NB4 (cell line): Measurements from ENCODE around the gene WDR89.
A peak's percentile ranks its signal among the peaks of the same experiment; 100 is the strongest.
"Not testable (repeated sequence)": the region's sequence is repeated elsewhere in the genome, so short reads cannot be mapped to it uniquely, and the experiment has no call there.

ENCODE experiments used
- DNase-seq: peaks from one replicate; pipeline ENCODE4 v3.0.0; 2010; ENCODE audit warnings: low read depth
- H3K4me3 ChIP-seq: one replicate; pipeline ENCODE4 v1.5.1; 2011; ENCODE audit warnings: mild to moderate bottlenecking, low read depth, low read length, moderate library complexity
- MYC ChIP-seq: IDR thresholded peaks from 2 replicates; pipeline ENCODE4 v1.6.1; 2011; ENCODE audit warnings: low read depth, low read length
- POLR2A ChIP-seq: IDR thresholded peaks from 2 replicates; pipeline ENCODE4 v1.6.1; 2011; ENCODE audit warnings: mild to moderate bottlenecking; ENCODE audit not compliant: insufficient read length; ENCODE audit errors: extremely low read depth
- TF ChIP-seq, protein P1 (sequence below): IDR thresholded peaks from one replicate; pipeline ENCODE4 v1.5.1; 2012; ENCODE audit warnings: low read depth, low read length
- TF ChIP-seq, protein P2 (sequence below): IDR thresholded peaks from 2 replicates; pipeline ENCODE4 v1.6.1; 2011; ENCODE audit warnings: low read depth, low read length

Gene WDR89

DNA sequence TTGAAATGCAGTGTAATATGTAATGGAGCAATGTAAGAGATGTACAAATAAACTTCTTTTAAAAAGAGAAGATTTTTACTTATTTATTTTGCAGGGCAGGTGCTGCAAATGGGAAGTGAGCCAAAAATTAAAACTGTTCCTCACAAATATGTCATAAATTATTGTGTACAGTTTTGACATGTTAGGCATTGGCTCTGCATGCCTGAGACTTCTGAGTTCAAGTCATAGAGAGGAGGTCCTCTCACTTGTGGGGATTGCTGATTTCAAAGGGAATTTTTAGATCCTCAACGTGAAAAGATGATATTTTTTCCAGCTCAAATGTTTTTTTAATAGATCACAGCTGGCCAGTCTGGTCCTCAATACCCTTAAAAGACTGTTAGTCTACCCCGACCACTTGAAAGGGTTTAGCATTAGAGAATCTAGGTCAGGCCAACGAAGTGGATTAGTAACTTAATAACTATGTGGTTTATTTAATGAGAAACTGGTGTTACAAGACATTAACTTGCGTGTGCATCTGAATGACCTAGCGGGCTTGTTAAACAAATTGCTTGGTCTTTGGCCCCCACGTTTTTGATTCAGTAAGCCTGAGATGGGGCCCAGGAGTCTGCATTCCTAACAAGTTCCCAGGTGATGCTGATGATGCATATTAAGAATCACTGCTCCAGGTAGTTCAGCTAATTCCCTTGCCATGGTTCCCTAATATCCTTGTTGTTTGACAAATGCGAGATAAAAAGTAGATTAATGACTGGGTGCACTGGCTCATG lies 30.9 kb upstream of the WDR89 start:
- no peak for DNase-seq
- no peak for TF ChIP-seq MYC
- TF ChIP-seq POLR2A: no peak
- TF ChIP-seq, protein P1, sequence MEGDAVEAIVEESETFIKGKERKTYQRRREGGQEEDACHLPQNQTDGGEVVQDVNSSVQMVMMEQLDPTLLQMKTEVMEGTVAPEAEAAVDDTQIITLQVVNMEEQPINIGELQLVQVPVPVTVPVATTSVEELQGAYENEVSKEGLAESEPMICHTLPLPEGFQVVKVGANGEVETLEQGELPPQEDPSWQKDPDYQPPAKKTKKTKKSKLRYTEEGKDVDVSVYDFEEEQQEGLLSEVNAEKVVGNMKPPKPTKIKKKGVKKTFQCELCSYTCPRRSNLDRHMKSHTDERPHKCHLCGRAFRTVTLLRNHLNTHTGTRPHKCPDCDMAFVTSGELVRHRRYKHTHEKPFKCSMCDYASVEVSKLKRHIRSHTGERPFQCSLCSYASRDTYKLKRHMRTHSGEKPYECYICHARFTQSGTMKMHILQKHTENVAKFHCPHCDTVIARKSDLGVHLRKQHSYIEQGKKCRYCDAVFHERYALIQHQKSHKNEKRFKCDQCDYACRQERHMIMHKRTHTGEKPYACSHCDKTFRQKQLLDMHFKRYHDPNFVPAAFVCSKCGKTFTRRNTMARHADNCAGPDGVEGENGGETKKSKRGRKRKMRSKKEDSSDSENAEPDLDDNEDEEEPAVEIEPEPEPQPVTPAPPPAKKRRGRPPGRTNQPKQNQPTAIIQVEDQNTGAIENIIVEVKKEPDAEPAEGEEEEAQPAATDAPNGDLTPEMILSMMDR: no peak
- TF ChIP-seq, protein P2, sequence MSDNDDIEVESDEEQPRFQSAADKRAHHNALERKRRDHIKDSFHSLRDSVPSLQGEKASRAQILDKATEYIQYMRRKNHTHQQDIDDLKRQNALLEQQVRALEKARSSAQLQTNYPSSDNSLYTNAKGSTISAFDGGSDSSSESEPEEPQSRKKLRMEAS: no peak
- H3K4me3 ChIP-seq: no peak overlapping the region

DNA sequence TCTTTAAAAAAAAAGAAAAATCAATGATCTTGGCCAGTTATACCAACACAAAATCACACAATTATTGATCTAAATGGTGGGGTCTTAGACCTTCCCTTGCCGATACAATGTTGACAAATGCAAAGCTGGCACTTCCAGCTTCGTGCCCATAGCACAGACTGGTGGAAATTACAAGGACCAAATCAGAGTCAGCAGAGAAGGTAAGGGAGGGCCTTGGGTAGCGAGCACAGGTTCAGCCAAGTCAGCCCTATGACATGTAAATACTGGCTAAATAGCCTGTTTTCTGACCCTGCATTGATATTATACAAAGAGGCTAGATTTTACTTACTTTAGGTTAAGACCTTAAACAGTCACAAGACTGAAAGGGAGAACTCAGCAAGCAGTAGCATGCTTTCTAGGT lies 30.3 kb upstream of the WDR89 start:
- DNase-seq: no peak
- no peak overlapping the region for H3K4me3 ChIP-seq
- TF ChIP-seq, protein P1: no peak
- TF ChIP-seq, protein P2: no peak
- TF ChIP-seq POLR2A (no peak), MYC (no peak)

DNA sequence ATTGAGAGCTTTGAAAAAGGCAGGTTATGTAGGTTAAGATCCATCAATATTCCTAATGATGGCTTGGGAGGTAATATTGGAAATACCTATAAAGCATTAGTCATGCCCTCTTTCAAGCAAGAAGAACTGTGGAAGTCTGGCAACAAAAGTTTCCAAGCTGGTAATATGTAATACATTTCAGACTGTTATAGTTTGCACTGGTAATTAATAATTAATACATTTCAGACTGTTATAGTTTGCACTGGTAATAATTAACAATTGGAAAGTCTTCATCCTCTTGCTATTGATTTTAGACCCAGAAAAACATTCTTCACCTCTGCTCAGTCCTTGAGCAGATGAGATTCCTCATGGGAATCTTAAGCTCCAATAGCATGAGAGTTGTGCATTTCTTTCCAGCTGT lies 29.0 kb upstream of the WDR89 start:
- no peak for DNase-seq
- TF ChIP-seq, protein P2: no peak
- TF ChIP-seq POLR2A (no peak), MYC (no peak)
- TF ChIP-seq, protein P1: no peak
- H3K4me3 ChIP-seq: no peak overlapping the region

DNA sequence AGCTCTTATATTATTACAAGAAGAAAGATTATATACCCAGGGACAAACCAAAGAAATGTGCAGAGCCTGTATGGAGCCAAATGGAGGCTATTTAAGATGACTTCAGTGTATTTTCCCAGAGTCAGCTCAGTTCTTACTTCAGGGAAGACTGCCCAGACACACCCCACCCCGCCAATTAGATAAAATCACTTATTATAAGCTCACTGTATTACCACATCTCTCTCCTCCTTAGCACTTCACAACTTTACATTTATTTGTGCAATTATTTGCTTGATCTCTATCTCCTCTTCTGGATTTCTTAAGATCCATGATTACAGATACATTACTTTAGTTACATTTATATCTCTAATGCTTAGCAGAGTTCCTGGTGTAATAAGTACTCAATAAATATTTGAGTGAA lies 24.7 kb upstream of the WDR89 start:
- H3K4me3 ChIP-seq: no peak overlapping the region
- no peak for DNase-seq
- TF ChIP-seq, protein P2: no peak
- TF ChIP-seq MYC: no peak
- TF ChIP-seq POLR2A: no peak
- TF ChIP-seq, protein P1: no peak

DNA sequence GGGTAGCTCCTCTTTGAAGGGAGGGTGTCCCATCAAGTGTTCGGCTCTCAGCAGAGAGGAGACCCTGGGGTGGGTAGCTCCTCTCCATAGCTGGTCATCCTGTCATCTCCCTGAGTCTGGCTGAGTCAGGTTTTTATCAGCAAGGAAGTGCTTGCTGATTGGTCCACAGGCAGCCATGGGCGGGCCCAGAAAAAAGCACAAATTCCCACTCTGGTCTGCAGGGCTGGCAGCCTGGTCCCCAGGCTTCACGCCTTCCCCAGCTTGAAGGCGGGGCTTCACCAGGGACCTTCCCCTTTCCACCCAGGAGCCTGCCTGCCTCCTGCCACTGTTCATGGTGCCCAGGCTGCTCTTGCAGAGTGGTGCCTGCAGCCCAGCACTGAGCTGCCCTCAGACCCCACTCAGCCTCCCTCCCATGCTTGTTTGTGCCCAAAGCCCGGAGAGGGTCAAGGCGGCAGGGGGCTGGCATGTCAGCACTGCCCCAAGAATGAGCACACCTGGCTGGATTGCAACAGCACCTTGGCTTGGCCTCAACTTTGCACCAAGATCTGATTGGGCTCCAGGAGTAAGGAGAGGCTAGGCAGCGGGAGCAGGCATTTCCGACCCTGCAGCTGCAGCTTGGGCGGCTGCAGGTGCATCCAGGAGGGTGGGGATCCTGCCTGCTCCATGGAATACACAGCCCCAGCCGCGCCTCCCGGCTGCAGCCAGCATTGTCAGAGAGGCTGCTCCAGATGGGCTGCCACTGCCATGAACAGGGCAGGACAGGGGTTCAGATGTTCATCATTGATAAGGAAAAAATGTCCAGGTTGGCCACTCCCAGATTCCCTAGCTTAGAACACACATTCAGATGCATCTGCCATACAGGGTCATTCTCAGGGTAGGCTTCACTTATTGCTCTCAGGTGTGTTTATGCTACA lies 22.0 kb upstream of the WDR89 start:
- DNase-seq: peak; percentile 5
- no peak overlapping the region for H3K4me3 ChIP-seq
- TF ChIP-seq, protein P2: no peak
- TF ChIP-seq MYC: no peak
- no peak for TF ChIP-seq POLR2A

DNA sequence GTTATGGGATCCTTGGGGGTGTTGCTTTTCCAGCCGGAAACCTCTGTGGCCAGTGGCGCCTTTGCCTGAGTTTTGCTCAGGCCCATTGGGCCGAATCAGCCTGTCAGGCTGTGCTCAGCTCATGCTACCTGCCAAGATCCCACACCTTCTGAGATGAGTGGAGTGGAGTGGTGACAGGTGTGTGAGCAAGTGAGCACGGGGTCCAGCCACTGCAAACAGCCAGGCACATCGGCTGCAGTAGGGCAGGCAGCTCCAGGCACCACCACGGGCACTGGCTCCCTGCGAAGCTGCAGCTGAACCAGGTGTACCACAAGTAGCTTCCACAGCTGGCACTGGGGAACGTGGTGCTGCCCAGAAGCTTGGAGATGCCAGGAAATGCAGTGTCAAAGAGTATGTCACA lies 21.1 kb upstream of the WDR89 start:
- H3K4me3 ChIP-seq: no peak overlapping the region
- DNase-seq: no peak
- TF ChIP-seq, protein P2: no peak
- TF ChIP-seq MYC: no peak

DNA sequence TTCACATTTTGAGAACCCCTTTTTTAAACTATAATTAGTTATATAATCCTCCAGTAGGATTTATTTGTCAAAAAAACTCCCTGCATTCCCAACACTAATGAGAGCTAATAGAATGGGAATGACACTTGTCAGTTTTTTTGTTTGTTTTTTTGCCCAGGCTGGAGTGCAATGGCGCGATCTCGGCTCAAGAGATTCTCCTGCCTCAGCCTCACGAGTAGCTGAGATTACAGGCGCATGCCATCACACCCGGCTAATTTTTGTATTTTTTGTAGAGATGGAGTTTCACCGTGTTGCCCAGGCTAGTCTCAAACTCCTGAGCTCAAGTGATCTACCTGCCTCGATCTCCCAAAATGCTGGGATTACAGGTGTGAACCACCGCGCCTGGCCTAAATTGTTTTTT lies 20.2 kb upstream of the WDR89 start:
- not testable (repeated sequence) for DNase-seq, H3K4me3 ChIP-seq
